Lung (tissue), 12 donors: ENCODE results near the gene PA2G4. TPM values are rescaled to one million over a fixed set of nuclear protein-coding genes. Genes with fewer than 3 reads are reported as not detected.

Source experiments
- ATAC-seq: fragments of 200-7000 bp; cut with Tn5 transposase; one replicate; pipeline ENCODE4 v1.9.1; 2020; ENCODE audit warnings: moderate number of reproducible peaks; ENCODE audit not compliant: insufficient read depth, low FRiP score
- DNase-seq, 3 donors: peaks; one replicate each; pipeline ENCODE4 v3.0.0-alpha.2; 2013 to 2017
- H3K27ac ChIP-seq, 2 donors: one replicate each; pipeline ENCODE4 v1.5.1; 2013; ENCODE audit warnings: mild to moderate bottlenecking in 2 of 2, moderate library complexity in 2 of 2, control low read depth in 1 of 2, inconsistent platforms in 1 of 2, low read depth in 1 of 2, low read length in 1 of 2
- H3K27me3 ChIP-seq, 3 donors: one replicate each; pipeline ENCODE4 v1.5.1; 2013; ENCODE audit warnings: low read length in 2 of 3; ENCODE audit not compliant: control insufficient read depth in 3 of 3, insufficient read depth in 3 of 3
- H3K36me3 ChIP-seq, 4 donors: one replicate each; pipeline ENCODE4 v1.5.1; 2013; ENCODE audit warnings: low read length in 4 of 4, mild to moderate bottlenecking in 1 of 4, moderate library complexity in 1 of 4; ENCODE audit not compliant: control insufficient read depth in 4 of 4, insufficient read depth in 4 of 4
- H3K4me1 ChIP-seq, 5 donors: one replicate each; pipeline ENCODE4 v1.5.1; 2013; ENCODE audit warnings: low read length in 5 of 5, mild to moderate bottlenecking in 2 of 5, moderate library complexity in 1 of 5; ENCODE audit not compliant: control insufficient read depth in 5 of 5, insufficient read depth in 5 of 5
- H3K4me3 ChIP-seq: one replicate; pipeline ENCODE4 v1.5.1; 2013; ENCODE audit warnings: mild to moderate bottlenecking, control low read depth, moderate library complexity
- H3K9ac ChIP-seq, 2 donors: one replicate each; pipeline ENCODE4 v1.5.1; 2013; ENCODE audit warnings: low read length in 2 of 2, control low read depth in 1 of 2; ENCODE audit not compliant: insufficient read depth in 1 of 2
- H3K9me3 ChIP-seq, 4 donors: one replicate each; pipeline ENCODE4 v1.5.1; 2013; ENCODE audit warnings: low read length in 3 of 4, mild to moderate bottlenecking in 1 of 4, moderate library complexity in 1 of 4; ENCODE audit not compliant: control insufficient read depth in 4 of 4, insufficient read depth in 3 of 4
- WGBS, 2 donors: extraction: QIAGEN DNeasy Blood & Tissue Kit; methylation state at CpG; one replicate each; pipeline ENCODE4 v1.1.7; 2013; 5-methylcytosine and 5-hydroxymethylcytosine counted together
- polyA plus RNA-seq, 2 donors: library from polyadenylated mRNA; stranded (reverse); fragments of 200-250 nt; gene quantifications; one replicate each; pipeline ENCODE4 v1.2.1, GENCODE V29; 2013
- total RNA-seq, 2 donors: library from RNA; depleted of rRNA in 1 of 2; stranded (reverse); fragments of >200 nt in 1 of 2; gene quantifications; one replicate each; pipeline ENCODE4 v1.2.1, GENCODE V29; 2014 to 2021
- TF ChIP-seq, protein P1 (sequence below): IDR thresholded peaks from 2 replicates; pipeline ENCODE4 v1.5.1; 2012; ENCODE audit warnings: mild to moderate bottlenecking; ENCODE audit errors: control extremely low read depth, extremely low read depth
- donor health status: control.
- donor health status: control.
- donor health status: Bipolar disorder and iron deficiency.
- donor health status: healthy.
- donor health status: DM: yes; HTN: yes; CAD: no.

Gene PA2G4
- total and polyA plus RNA-seq, 4 donors, result 80.2 to 137 (median 89.4) TPM

- peak overlapping the region; percentile 37 for H3K4me3 ChIP-seq
- peak overlapping the region; percentile 62 to 88 for H3K27ac ChIP-seq
- 2 to 4% methylated on average over 49 to 50 of the region's 50 CpGs for WGBS, 2 donors
- H3K36me3 ChIP-seq, result no peaks in the 10 kb centered on the region
- peak; percentile 88 for ATAC-seq
- peak overlapping the region; percentile 21 to 61 for H3K9ac ChIP-seq
- TF ChIP-seq, protein P1, sequence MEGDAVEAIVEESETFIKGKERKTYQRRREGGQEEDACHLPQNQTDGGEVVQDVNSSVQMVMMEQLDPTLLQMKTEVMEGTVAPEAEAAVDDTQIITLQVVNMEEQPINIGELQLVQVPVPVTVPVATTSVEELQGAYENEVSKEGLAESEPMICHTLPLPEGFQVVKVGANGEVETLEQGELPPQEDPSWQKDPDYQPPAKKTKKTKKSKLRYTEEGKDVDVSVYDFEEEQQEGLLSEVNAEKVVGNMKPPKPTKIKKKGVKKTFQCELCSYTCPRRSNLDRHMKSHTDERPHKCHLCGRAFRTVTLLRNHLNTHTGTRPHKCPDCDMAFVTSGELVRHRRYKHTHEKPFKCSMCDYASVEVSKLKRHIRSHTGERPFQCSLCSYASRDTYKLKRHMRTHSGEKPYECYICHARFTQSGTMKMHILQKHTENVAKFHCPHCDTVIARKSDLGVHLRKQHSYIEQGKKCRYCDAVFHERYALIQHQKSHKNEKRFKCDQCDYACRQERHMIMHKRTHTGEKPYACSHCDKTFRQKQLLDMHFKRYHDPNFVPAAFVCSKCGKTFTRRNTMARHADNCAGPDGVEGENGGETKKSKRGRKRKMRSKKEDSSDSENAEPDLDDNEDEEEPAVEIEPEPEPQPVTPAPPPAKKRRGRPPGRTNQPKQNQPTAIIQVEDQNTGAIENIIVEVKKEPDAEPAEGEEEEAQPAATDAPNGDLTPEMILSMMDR, result peak; percentile 50
- H3K27me3 ChIP-seq, result peaks cover 0 to 27% (median 25%) of the 10 kb centered on the region in 3 donors
- H3K9me3 ChIP-seq, result no peaks in the 10 kb centered on the region
- H3K4me1 ChIP-seq, result peaks cover 0 to 17% (median 2%) of the 10 kb centered on the region in 5 donors
- peak; percentile 74 to 86 (median 80) for DNase-seq
Measured at GRCh38 chr12:56078931-56079722, 25.2 kb upstream of the PA2G4 start.

- H3K36me3 ChIP-seq, result no peaks in the 10 kb centered on the region
- peak within 1 kb of the TSS; percentile 62 to 88 for H3K27ac ChIP-seq
- peak within 1 kb of the TSS; percentile 25 to 61 for H3K9ac ChIP-seq
- peaks cover 0 to 27% (median 25%) of the 10 kb centered on the region in 3 donors for H3K27me3 ChIP-seq
- TF ChIP-seq, protein P1, result no peak
- 1 to 2% methylated on average over 50 to 59 of the region's 59 CpGs for WGBS, 2 donors
- DNase-seq (peak; percentile 82 to 90 (median 84)), ATAC-seq (peak; percentile 86)
- H3K9me3 ChIP-seq, result no peaks in the 10 kb centered on the region
- peaks cover 0 to 17% (median 2%) of the 10 kb centered on the region in 5 donors for H3K4me1 ChIP-seq
- H3K4me3 ChIP-seq, result peak within 1 kb of the TSS; percentile 54
Measured at GRCh38 chr12:56079723-56080555, 24.4 kb upstream of the PA2G4 start, which contains the start of gene ERBB3. Gene ERBB3, plus strand, starts transcription at chr12:56080165. Its CDS starts 136 bp downstream, at chr12:56080301.

DNA sequence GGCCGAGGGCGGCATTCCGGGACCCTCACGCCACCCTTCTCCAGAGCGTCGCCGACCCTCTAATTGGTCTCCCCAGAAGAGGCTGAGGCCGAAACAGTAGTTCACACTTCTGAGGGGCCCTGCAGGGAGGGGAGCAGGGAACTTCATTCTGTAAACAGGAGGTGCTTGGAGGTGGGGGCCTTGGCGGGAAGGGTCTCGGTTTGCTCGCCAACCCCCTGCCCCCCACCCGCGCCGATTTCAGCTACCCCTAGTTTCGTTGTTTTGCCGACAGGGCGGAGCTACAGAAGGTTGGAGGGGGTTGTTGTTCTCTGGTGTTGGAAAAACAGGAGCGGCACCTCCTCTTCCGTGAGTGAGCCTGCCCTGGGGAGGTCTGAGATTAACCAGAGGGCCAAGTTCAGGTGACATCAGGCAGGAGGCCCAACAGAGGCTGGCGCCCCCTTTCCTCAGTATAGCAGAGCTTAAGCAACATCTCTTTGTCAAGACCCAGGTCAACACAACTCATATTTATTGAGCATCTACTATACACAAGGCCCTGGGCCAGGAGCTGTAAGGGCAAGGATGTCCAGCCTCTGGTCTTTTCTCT lies 23.7 kb upstream of the PA2G4 start:
- Histone ChIP-seq H3K9me3 (no peaks in the 10 kb centered on the region), H3K27me3 (peaks cover 0 to 27% (median 25%) of the 10 kb centered on the region in 3 donors), H3K4me1 (peaks cover 0 to 17% (median 2%) of the 10 kb centered on the region in 5 donors), H3K9ac (peak overlapping the region in 1 of 2 donors; percentile 25), H3K27ac (peak overlapping the region in 1 of 2 donors; percentile 88), H3K4me3 (peak overlapping the region; percentile 54), H3K36me3 (no peaks in the 10 kb centered on the region)
- ATAC-seq, result no peak
- DNase-seq, result peak; percentile 9 to 33 (median 28)
- TF ChIP-seq, protein P1, result no peak
- 23 to 24% methylated on average over 20 of the region's 20 CpGs for WGBS, 2 donors
